ENCODE results near the gene PRDM16.

PRDM16 gene

DNA sequence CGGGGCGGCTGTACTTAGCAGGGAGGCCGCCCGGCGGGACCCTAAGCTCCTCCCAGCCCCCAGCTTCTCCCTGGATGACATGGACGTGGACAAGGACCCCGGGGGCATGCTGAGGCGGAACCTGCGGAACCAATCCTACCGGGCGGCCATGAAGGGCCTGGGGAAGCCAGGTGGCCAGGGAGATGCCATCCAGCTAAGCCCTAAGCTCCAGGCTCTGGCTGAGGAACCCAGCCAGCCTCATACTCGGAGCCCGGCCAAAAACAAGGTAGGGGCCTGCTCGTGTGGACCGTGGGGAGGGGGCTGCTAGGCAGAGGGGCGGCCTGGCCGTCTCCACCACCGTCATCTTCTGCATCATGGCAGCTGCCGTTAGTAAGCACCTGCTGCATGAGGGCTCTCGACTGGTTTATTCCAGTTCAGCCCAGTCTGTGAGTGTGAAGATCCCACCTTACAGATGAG lies 394.4 kb downstream of the PRDM16 start:
- Histone ChIP-seq H3K9ac (ENCODE audit: low read depth in 1 of 2, low read length in 2 of 2) (no peak overlapping the region), H3K4me1 (ENCODE audit: control insufficient read depth in 2 of 2, insufficient read depth in 2 of 2, low read length in 2 of 2) (peaks cover 28 to 33% of the 10 kb centered on the region in 2 donors), H3K27me3 (ENCODE audit: control insufficient read depth in 2 of 2, insufficient read depth in 2 of 2, low read length in 2 of 2) (no peaks in the 10 kb centered on the region), H3K9me3 (ENCODE audit: control insufficient read depth in 2 of 2, low read length in 2 of 2) (no peaks in the 10 kb centered on the region), H3K4me3 (ENCODE audit: low read length in 2 of 2) (no peak overlapping the region), H3K27ac (ENCODE audit: low read depth in 2 of 2, low read length in 2 of 2) (no peak overlapping the region), H3K36me3 (ENCODE audit: control insufficient read depth in 2 of 2, insufficient read depth in 2 of 2, low read length in 2 of 2) (peaks cover 5 to 11% of the 10 kb centered on the region in 2 donors)

DNA sequence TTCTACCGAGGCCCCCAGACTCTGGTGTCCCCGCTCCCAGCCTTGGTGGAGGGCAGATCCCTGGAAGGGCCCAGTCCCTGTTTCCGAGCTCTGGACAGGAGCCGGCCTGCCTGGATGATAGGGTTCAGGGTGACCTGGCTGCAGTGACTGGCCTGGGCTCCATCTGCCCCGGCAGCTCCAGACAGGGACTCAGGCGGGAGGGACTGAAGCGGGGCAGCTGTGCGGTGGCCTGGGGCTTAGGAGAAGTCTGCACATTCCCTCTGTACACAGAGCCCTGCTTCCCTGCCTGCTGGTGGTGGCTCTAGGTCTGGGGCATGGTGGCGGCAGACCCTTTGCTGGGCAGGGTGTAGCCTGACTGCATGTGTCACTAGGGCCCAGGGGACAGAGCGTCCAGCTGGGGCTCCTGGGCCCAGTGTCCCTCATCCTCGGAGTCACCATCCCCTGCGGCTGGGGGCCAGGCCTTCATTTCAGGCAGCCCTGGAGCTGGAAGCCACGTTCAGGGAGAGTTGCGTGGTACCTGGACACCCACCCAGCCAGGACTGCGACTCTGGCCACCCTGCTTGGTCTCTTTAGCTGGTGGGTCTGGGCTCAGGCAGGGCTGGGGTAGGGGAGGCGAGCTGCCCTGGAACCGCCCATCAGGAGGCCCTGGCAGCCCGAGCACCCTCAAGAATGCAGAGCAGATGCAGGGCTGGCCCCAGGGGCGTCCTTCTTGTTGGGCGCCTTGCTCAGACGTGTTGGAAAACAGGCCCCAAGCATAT lies 395.1 kb downstream of the PRDM16 start:
- peaks cover 21 to 26% of the 10 kb centered on the region in 2 donors for H3K4me1 ChIP-seq (ENCODE audit: control insufficient read depth in 2 of 2, insufficient read depth in 2 of 2, low read length in 2 of 2)
- H3K27ac ChIP-seq (ENCODE audit: low read depth in 2 of 2, low read length in 2 of 2) = no peak overlapping the region
- peaks cover 5 to 14% of the 10 kb centered on the region in 2 donors for H3K36me3 ChIP-seq (ENCODE audit: control insufficient read depth in 2 of 2, insufficient read depth in 2 of 2, low read length in 2 of 2)
- no peaks in the 10 kb centered on the region for H3K9me3 ChIP-seq (ENCODE audit: control insufficient read depth in 2 of 2, low read length in 2 of 2)
- H3K4me3 ChIP-seq (ENCODE audit: low read length in 2 of 2) = no peak overlapping the region
- H3K27me3 ChIP-seq (ENCODE audit: control insufficient read depth in 2 of 2, insufficient read depth in 2 of 2, low read length in 2 of 2) = no peaks in the 10 kb centered on the region
- no peak overlapping the region for H3K9ac ChIP-seq (ENCODE audit: low read depth in 1 of 2, low read length in 2 of 2)

DNA sequence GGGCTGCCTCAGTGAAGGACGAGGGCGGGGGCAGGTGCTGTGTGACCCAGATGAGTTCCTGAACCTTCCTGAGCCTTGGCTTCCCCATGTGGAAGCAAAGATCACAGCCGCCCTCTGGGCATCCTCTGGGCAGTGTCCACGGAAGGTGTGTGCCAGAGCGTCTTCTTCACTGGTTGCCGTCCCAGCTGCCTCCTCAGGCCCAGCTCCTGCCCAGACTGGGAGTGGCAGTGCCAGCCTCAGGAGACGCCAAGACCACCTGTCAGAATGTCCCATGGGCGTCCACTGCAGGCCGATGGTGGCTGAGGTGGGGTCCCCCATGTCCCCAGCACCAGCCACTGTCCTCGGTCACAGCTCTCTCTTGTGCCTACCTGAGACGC lies 395.6 kb downstream of the PRDM16 start:
- H3K27ac ChIP-seq (ENCODE audit: low read depth in 2 of 2, low read length in 2 of 2) = no peak overlapping the region
- peaks cover 16 to 21% of the 10 kb centered on the region in 2 donors for H3K4me1 ChIP-seq (ENCODE audit: control insufficient read depth in 2 of 2, insufficient read depth in 2 of 2, low read length in 2 of 2)
- H3K9me3 ChIP-seq (ENCODE audit: control insufficient read depth in 2 of 2, low read length in 2 of 2) = no peaks in the 10 kb centered on the region
- H3K4me3 ChIP-seq (ENCODE audit: low read length in 2 of 2) = no peak overlapping the region
- no peak overlapping the region for H3K9ac ChIP-seq (ENCODE audit: low read depth in 1 of 2, low read length in 2 of 2)
- peaks cover 6 to 18% of the 10 kb centered on the region in 2 donors for H3K36me3 ChIP-seq (ENCODE audit: control insufficient read depth in 2 of 2, insufficient read depth in 2 of 2, low read length in 2 of 2)
- H3K27me3 ChIP-seq (ENCODE audit: control insufficient read depth in 2 of 2, insufficient read depth in 2 of 2, low read length in 2 of 2) = no peaks in the 10 kb centered on the region

DNA sequence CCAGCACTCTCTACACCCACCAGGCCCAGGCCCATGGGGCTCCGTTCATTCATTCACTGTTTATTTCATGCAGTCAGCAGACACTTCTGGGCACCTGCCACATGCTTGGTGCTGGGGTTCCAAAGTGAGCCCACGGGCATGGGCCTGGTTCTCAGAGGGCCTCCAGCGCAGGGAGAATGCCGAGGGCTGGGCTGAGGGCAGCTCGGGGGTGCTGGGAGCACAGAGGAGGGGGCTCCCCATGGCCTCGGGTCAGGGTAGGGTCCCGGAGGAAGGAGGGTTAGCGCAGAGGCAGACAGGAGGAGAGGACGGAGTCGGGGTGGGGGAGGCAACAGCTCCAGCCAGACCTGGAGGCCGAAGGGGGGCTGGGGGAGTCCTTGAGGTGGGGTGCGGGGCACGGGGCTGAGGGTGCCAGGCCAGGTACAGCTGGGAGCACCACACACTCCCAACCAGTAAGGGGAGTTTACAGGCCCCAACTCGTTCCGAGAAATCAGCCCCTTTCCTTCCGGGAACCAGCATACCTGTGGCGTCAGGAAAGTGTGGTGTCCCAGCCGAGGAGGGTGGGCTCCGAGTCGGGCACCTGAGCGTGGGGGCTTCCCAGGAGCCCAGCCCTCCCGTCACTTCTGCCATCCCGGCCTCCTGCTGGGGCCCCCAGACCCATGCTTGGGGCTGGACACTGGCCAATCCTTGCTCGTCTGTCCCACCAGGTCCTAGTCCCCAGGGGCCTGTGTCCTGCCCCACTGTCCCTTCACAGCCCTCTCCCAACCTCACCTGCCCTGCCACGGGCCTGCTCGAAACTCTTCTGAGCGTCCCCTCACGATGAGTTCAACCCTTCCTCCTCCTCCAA lies 396.3 kb downstream of the PRDM16 start:
- H3K9me3 ChIP-seq (ENCODE audit: control insufficient read depth in 2 of 2, low read length in 2 of 2) = no peaks in the 10 kb centered on the region
- H3K27me3 ChIP-seq (ENCODE audit: control insufficient read depth in 2 of 2, insufficient read depth in 2 of 2, low read length in 2 of 2) = no peaks in the 10 kb centered on the region
- H3K4me3 ChIP-seq (ENCODE audit: low read length in 2 of 2) = no peak overlapping the region
- H3K27ac ChIP-seq (ENCODE audit: low read depth in 2 of 2, low read length in 2 of 2) = no peak overlapping the region
- peaks cover 11 to 15% of the 10 kb centered on the region in 2 donors for H3K4me1 ChIP-seq (ENCODE audit: control insufficient read depth in 2 of 2, insufficient read depth in 2 of 2, low read length in 2 of 2)
- no peak overlapping the region for H3K9ac ChIP-seq (ENCODE audit: low read depth in 1 of 2, low read length in 2 of 2)
- peaks cover 9 to 18% of the 10 kb centered on the region in 2 donors for H3K36me3 ChIP-seq (ENCODE audit: control insufficient read depth in 2 of 2, insufficient read depth in 2 of 2, low read length in 2 of 2)

DNA sequence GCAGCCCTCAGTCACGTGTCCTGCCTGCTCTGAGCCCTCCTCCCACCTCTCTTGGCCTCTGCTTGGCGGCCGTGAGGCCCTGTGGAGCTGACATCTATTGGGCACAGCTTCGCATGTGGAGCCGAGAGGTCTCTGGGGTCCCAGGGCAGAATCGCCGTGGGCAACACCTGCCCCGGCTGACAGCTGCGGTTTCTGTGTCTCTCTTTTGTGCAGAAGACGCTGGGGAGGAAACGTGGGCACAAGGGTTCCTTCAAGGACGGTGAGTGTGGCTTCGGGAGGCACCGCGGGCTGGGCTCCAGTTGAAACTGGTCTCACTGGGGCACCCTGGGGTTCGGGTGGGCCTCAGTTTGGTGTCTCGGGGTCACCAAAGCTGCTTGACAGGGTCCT lies 396.9 kb downstream of the PRDM16 start:
- H3K9ac ChIP-seq (ENCODE audit: low read depth in 1 of 2, low read length in 2 of 2) = no peak overlapping the region
- H3K27me3 ChIP-seq (ENCODE audit: control insufficient read depth in 2 of 2, insufficient read depth in 2 of 2, low read length in 2 of 2) = no peaks in the 10 kb centered on the region
- H3K27ac ChIP-seq (ENCODE audit: low read depth in 2 of 2, low read length in 2 of 2) = no peak overlapping the region
- peaks cover 9 to 19% of the 10 kb centered on the region in 2 donors for H3K36me3 ChIP-seq (ENCODE audit: control insufficient read depth in 2 of 2, insufficient read depth in 2 of 2, low read length in 2 of 2)
- peaks cover 6 to 9% of the 10 kb centered on the region in 2 donors for H3K4me1 ChIP-seq (ENCODE audit: control insufficient read depth in 2 of 2, insufficient read depth in 2 of 2, low read length in 2 of 2)
- H3K4me3 ChIP-seq (ENCODE audit: low read length in 2 of 2) = no peak overlapping the region
- H3K9me3 ChIP-seq (ENCODE audit: control insufficient read depth in 2 of 2, low read length in 2 of 2) = no peaks in the 10 kb centered on the region

DNA sequence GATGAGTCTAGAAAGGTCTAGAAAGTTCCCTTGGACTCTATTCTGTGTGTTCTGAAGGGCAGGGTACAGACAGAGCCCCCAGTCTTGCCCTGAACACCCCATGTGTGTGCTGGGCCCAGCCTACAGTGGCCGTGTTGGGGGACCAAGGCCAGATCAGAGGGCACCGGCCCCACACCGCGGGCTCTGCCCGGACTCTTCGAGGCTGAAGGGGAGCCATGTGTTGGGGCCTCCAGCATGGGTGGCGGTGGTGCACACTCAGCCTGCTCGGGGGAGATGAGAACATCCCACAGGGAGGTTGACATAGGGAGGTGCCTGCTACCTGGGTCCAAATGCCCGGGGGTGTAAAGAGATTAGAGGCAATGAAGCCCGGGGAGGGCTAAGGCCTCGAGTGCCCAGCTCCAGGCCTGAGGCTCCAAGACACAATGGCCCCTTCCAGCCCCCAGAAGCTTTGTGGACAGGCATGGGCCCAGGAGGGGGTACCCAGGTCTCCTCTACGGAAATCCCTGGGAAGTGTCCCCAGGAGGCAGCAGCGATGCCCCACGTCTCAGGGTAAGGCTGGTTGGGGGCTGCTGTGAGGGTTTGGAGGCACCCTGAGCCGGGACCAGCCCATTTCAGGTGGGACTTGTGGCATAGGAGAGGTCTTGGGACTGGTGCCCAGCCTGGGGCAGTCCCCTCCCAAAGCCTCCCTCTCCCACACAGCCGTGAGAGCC lies 397.5 kb downstream of the PRDM16 start:
- Histone ChIP-seq H3K27ac (ENCODE audit: low read depth in 2 of 2, low read length in 2 of 2) (no peak overlapping the region), H3K4me1 (ENCODE audit: control insufficient read depth in 2 of 2, insufficient read depth in 2 of 2, low read length in 2 of 2) (peaks cover 1 to 3% of the 10 kb centered on the region in 2 donors), H3K9ac (ENCODE audit: low read depth in 1 of 2, low read length in 2 of 2) (no peak overlapping the region), H3K36me3 (ENCODE audit: control insufficient read depth in 2 of 2, insufficient read depth in 2 of 2, low read length in 2 of 2) (peaks cover 9 to 21% of the 10 kb centered on the region in 2 donors), H3K4me3 (ENCODE audit: low read length in 2 of 2) (no peak overlapping the region), H3K9me3 (ENCODE audit: control insufficient read depth in 2 of 2, low read length in 2 of 2) (no peaks in the 10 kb centered on the region), H3K27me3 (ENCODE audit: control insufficient read depth in 2 of 2, insufficient read depth in 2 of 2, low read length in 2 of 2) (no peaks in the 10 kb centered on the region)

DNA sequence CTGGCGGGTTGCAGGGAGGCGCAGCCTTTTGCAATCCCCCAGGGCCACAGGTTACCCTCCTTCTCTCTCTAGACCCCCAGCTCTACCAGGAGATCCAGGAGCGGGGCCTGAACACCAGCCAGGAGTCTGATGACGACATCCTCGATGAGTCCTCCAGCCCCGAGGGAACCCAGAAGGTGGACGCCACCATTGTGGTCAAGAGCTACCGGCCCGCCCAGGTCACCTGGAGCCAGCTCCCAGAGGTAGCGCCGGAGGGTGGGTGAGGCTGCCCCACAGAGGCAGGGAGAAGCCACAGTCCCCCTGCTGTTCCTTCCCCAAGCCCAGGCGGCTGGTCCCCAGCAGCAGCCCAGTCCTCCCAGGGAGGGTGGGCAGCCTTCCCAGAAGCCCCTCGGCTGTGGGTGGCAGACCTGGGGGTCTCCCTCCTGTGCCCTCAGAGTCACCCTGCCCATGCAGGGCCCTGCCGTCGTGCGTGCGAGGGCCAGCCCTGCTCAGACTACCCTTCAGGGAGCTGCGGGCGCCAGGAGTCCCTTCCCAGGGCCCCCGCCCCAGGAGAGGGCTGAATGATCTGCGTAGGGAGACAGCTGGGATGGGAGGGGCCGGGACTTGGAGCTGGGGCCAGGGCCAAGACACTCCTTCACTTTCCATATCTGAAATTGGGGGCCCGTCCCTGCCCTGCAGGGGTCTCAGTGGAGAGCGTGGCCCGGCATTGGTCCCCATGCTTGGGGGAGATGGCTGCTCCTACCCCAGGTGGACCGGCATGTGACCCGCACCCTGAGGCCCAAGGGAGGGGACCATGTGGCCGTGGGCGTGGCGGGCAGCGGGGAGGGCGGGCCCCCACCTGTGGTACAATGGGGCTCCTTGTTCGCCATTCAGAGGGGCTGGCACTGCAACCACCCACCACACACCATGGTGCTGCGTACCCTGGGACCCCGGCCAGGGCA lies 398.4 kb downstream of the PRDM16 start:
- Histone ChIP-seq H3K27me3 (ENCODE audit: control insufficient read depth in 2 of 2, insufficient read depth in 2 of 2, low read length in 2 of 2) (no peaks in the 10 kb centered on the region), H3K4me3 (ENCODE audit: low read length in 2 of 2) (no peak overlapping the region), H3K36me3 (ENCODE audit: control insufficient read depth in 2 of 2, insufficient read depth in 2 of 2, low read length in 2 of 2) (peaks cover 13 to 21% of the 10 kb centered on the region in 2 donors), H3K9me3 (ENCODE audit: control insufficient read depth in 2 of 2, low read length in 2 of 2) (no peaks in the 10 kb centered on the region), H3K9ac (ENCODE audit: low read depth in 1 of 2, low read length in 2 of 2) (no peak overlapping the region), H3K27ac (ENCODE audit: low read depth in 2 of 2, low read length in 2 of 2) (no peak overlapping the region), H3K4me1 (ENCODE audit: control insufficient read depth in 2 of 2, insufficient read depth in 2 of 2, low read length in 2 of 2) (no peaks in the 10 kb centered on the region)

DNA sequence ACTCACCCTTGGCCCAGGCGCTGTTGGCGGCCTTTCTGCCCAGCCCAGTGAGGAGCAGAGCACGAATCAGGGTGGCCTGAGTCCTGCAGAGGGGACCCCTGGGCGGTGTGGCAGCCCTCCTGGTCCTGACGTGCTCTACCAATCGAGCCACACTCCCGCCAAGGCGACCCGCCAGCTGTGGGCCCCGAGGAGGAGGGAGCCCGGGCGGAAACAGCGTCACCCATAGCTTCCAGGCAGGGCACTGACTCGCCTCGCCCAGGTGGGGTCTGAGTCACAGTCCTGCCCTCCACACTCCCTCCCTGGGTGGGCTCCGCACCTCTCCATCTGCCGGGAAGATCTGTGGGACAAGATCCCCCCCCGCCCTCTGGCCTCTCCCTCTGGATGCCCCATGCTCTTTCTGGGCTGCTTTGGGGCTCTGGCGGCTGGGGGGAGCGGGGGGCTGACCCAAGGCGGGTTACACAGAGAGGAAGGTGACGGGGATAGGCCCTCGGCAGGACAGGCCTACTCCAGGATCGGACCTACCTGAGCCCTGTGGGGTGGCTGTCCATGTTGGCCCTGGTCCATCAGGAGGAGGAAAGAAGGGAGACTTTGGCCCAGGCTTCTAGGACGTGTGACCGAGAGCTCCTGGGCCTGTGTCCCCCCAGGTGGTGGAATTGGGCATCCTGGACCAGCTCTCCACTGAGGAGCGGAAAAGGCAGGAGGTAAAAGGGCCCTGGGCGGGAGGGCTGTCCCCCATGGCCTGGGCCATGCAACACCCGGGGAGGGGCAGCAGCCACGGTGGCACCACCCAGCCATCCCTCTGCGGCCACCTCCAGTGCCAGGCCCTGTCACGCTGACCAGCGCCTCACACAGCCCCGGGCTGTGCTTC lies 399.5 kb downstream of the PRDM16 start:
- no peaks in the 10 kb centered on the region for H3K4me1 ChIP-seq (ENCODE audit: control insufficient read depth in 2 of 2, insufficient read depth in 2 of 2, low read length in 2 of 2)
- peaks cover 13 to 28% of the 10 kb centered on the region in 2 donors for H3K36me3 ChIP-seq (ENCODE audit: control insufficient read depth in 2 of 2, insufficient read depth in 2 of 2, low read length in 2 of 2)
- no peak overlapping the region for H3K9ac ChIP-seq (ENCODE audit: low read depth in 1 of 2, low read length in 2 of 2)
- H3K4me3 ChIP-seq (ENCODE audit: low read length in 2 of 2) = no peak overlapping the region
- no peaks in the 10 kb centered on the region for H3K27me3 ChIP-seq (ENCODE audit: control insufficient read depth in 2 of 2, insufficient read depth in 2 of 2, low read length in 2 of 2)
- no peak overlapping the region for H3K27ac ChIP-seq (ENCODE audit: low read depth in 2 of 2, low read length in 2 of 2)
- no peaks in the 10 kb centered on the region for H3K9me3 ChIP-seq (ENCODE audit: control insufficient read depth in 2 of 2, low read length in 2 of 2)

All from mucosa of rectum (tissue), 2 donors.